ENCODE measurements around the gene IDH3A. TPM values are rescaled to one million over a fixed set of nuclear protein-coding genes. Genes with fewer than 3 reads are reported as not detected.
A peak's percentile ranks its signal among the peaks of the same experiment; 100 is the strongest.

IDH3A gene
- total and polyA plus RNA-seq, 5 donors from 2014 or later, result 38.2 to 62.1 (median 50.9) TPM

- H3K4me3 Mint-ChIP-seq, result no peak overlapping the region
- ATAC-seq (ENCODE audit: low read depth in 2 of 2), result no peak
These were observed 62.2 kb downstream of the IDH3A start for GRCh38 chr15:78211189-78211921.

GRCh38 chr15:78212008-78212407 is 62.8 kb downstream of the IDH3A start:
- H3K4me3 ChIP-seq (ENCODE audit: low read depth, low read length), result no peak overlapping the region
- Mint-ChIP-seq H3K4me1 (no peaks in the 10 kb centered on the region), H3K27me3 (peaks cover 6% of the 10 kb centered on the region), H3K9me3 (peaks cover 0 to 1% (median 0%) of the 10 kb centered on the region in 7 donors), H3K36me3 (no peaks in the 10 kb centered on the region), H3K4me3 (no peak overlapping the region), H3K27ac (no peak overlapping the region)
- H3K4me1 ChIP-seq (ENCODE audit: control insufficient read depth, insufficient read depth, low read length, poor library complexity, severe bottlenecking), result no peaks in the 10 kb centered on the region
- no peaks in the 10 kb centered on the region for H3K9me3 ChIP-seq (ENCODE audit: control insufficient read depth in 2 of 2, low read length in 2 of 2)
- DNase-seq, result no peak
- no peak for ATAC-seq (ENCODE audit: low read depth in 2 of 2)
- no peaks in the 10 kb centered on the region for H3K36me3 ChIP-seq (ENCODE audit: control insufficient read depth, insufficient read depth, low read length)
- no peak overlapping the region for H3K27ac ChIP-seq (ENCODE audit: insufficient read depth, low read length, poor library complexity, severe bottlenecking)
- H3K27me3 ChIP-seq (ENCODE audit: control insufficient read depth, insufficient read depth, low read length), result no peaks in the 10 kb centered on the region

More at GRCh38 chr15:78211189-78211921, 62.2 kb downstream of the IDH3A start:
- H3K4me1 ChIP-seq (ENCODE audit: control insufficient read depth, insufficient read depth, low read length, poor library complexity, severe bottlenecking), result no peaks in the 10 kb centered on the region
- DNase-seq, result no peak
- no peak overlapping the region for H3K4me3 ChIP-seq (ENCODE audit: low read depth, low read length)
- H3K27ac ChIP-seq (ENCODE audit: insufficient read depth, low read length, poor library complexity, severe bottlenecking), result no peak overlapping the region
- peaks cover 0 to 1% (median 0%) of the 10 kb centered on the region in 7 donors for H3K9me3 Mint-ChIP-seq
- H3K36me3 Mint-ChIP-seq, result no peaks in the 10 kb centered on the region
- H3K27me3 ChIP-seq (ENCODE audit: control insufficient read depth, insufficient read depth, low read length), result no peaks in the 10 kb centered on the region
- H3K27ac Mint-ChIP-seq, result no peak overlapping the region
- H3K9me3 ChIP-seq (ENCODE audit: control insufficient read depth in 2 of 2, low read length in 2 of 2), result no peaks in the 10 kb centered on the region
- H3K4me1 Mint-ChIP-seq, result no peaks in the 10 kb centered on the region
- H3K27me3 Mint-ChIP-seq, result peaks cover 6% of the 10 kb centered on the region
- H3K36me3 ChIP-seq (ENCODE audit: control insufficient read depth, insufficient read depth, low read length), result no peaks in the 10 kb centered on the region

DNA sequence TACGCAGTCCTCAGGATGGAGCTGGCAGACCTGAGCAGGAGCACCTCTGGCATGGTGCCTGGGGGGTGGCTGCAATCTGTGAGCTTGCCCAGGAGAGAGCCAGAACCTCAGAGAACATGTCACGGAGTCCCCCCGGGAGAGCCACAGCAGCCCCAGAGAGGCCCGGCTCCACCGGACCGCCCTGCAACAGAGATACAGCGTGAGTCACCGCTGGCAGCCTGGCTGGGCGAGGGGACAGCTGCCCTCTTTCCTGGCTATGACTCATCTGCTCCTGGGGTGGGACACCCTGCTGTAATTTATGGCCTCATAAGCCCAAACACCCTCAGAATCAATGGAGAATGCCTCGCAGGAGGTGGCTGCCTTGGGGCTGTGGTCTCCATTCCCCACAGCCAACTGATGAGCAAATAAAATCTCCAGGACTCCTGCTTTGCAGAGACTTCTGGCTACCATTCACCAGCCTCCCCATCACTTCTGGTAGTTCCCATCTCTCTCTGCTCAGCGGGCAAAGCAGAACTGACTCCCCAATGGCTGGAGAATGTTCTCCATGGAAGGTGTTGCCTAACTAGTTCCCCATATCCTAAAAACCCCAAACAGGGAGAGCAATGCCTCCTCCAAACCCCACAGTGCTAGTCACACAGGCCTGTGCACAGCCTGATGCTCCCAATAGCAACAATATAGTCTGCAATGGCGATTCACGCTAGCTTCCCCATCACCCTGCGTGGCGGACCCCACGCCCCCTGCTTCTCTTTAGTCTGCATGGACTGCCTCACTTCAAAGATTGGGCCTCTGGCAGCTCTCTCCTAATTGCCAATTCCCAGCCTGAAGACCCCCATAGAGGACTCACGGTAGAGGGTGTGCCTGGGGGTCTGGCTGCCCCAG is 63.6 kb downstream of the IDH3A start:
- H3K27ac ChIP-seq (ENCODE audit: insufficient read depth, low read length, poor library complexity, severe bottlenecking), result no peak overlapping the region
- DNase-seq (no peak), ATAC-seq (ENCODE audit: low read depth in 2 of 2) (no peak)
- Mint-ChIP-seq H3K4me3 (no peak overlapping the region), H3K4me1 (no peaks in the 10 kb centered on the region), H3K36me3 (no peaks in the 10 kb centered on the region), H3K9me3 (no peaks in the 10 kb centered on the region), H3K27ac (no peak overlapping the region), H3K27me3 (peaks cover 9% of the 10 kb centered on the region)
- H3K36me3 ChIP-seq (ENCODE audit: control insufficient read depth, insufficient read depth, low read length), result no peaks in the 10 kb centered on the region
- no peaks in the 10 kb centered on the region for H3K9me3 ChIP-seq (ENCODE audit: control insufficient read depth in 2 of 2, low read length in 2 of 2)
- H3K27me3 ChIP-seq (ENCODE audit: control insufficient read depth, insufficient read depth, low read length), result no peaks in the 10 kb centered on the region
- no peaks in the 10 kb centered on the region for H3K4me1 ChIP-seq (ENCODE audit: control insufficient read depth, insufficient read depth, low read length, poor library complexity, severe bottlenecking)
- no peak overlapping the region for H3K4me3 ChIP-seq (ENCODE audit: low read depth, low read length)

DNA sequence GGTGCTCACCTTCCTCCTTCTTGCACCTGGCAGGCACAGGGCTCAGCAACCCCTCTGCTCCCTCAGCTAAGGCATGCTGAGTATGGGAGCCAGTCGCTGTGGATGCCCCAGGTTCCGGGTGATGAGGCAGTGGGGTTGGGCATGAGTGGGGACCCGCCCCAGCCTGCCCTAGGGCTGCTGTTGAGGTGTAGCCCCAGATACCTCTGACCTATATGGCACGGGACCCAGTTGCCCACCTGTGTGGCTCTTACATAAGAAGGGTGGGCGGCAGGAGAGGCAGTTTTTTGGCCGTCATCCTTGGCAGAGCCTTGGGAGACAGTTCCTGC is 64.2 kb downstream of the IDH3A start:
- Histone ChIP-seq H3K4me3 (ENCODE audit: low read depth, low read length) (no peak overlapping the region), H3K4me1 (ENCODE audit: control insufficient read depth, insufficient read depth, low read length, poor library complexity, severe bottlenecking) (no peaks in the 10 kb centered on the region), H3K9me3 (ENCODE audit: control insufficient read depth in 2 of 2, low read length in 2 of 2) (no peaks in the 10 kb centered on the region), H3K27ac (ENCODE audit: insufficient read depth, low read length, poor library complexity, severe bottlenecking) (no peak overlapping the region), H3K27me3 (ENCODE audit: control insufficient read depth, insufficient read depth, low read length) (no peaks in the 10 kb centered on the region), H3K36me3 (ENCODE audit: control insufficient read depth, insufficient read depth, low read length) (no peaks in the 10 kb centered on the region)
- no peak overlapping the region for H3K4me3 Mint-ChIP-seq
- no peaks in the 10 kb centered on the region for H3K4me1 Mint-ChIP-seq
- H3K36me3 Mint-ChIP-seq, result no peaks in the 10 kb centered on the region
- peaks cover 12% of the 10 kb centered on the region for H3K27me3 Mint-ChIP-seq
- DNase-seq (no peak), ATAC-seq (ENCODE audit: low read depth in 2 of 2) (no peak)
- no peaks in the 10 kb centered on the region for H3K9me3 Mint-ChIP-seq
- H3K27ac Mint-ChIP-seq, result no peak overlapping the region

DNA sequence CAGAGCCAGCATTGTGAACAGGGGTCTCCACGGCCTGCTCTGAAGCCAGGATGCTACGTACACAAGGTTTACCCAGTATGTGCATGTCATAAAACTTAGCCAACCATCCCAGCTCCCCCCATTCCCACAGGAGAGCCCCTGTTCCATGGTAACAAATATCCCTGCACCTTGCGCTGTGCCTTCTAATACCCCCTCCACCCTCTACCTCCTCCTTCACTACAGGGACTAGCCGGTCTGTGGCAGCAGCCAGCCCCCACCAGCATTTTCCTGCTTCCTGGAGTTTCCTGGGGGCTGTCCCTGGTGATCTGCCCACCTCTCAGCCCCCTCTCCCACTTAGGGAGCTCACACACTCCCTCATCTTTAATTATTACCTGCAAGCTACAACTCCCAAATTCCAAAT is 64.8 kb downstream of the IDH3A start:
- Histone ChIP-seq H3K36me3 (ENCODE audit: control insufficient read depth, insufficient read depth, low read length) (no peaks in the 10 kb centered on the region), H3K4me1 (ENCODE audit: control insufficient read depth, insufficient read depth, low read length, poor library complexity, severe bottlenecking) (no peaks in the 10 kb centered on the region), H3K27ac (ENCODE audit: insufficient read depth, low read length, poor library complexity, severe bottlenecking) (no peak overlapping the region), H3K9me3 (ENCODE audit: control insufficient read depth in 2 of 2, low read length in 2 of 2) (no peaks in the 10 kb centered on the region), H3K4me3 (ENCODE audit: low read depth, low read length) (no peak overlapping the region), H3K27me3 (ENCODE audit: control insufficient read depth, insufficient read depth, low read length) (no peaks in the 10 kb centered on the region)
- DNase-seq (no peak), ATAC-seq (ENCODE audit: low read depth in 2 of 2) (no peak)
- H3K9me3 Mint-ChIP-seq, result no peaks in the 10 kb centered on the region
- peaks cover 12% of the 10 kb centered on the region for H3K27me3 Mint-ChIP-seq
- no peak overlapping the region for H3K4me3 Mint-ChIP-seq
- no peaks in the 10 kb centered on the region for H3K4me1 Mint-ChIP-seq
- H3K27ac Mint-ChIP-seq, result no peak overlapping the region
- no peaks in the 10 kb centered on the region for H3K36me3 Mint-ChIP-seq

- H3K27ac ChIP-seq (ENCODE audit: insufficient read depth, low read length, poor library complexity, severe bottlenecking), result no peak overlapping the region
- ATAC-seq (ENCODE audit: low read depth in 2 of 2), result no peak
These were observed 67.3 kb downstream of the IDH3A start for GRCh38 chr15:78216276-78217104.

GRCh38 chr15:78220713-78221112 is 71.6 kb downstream of the IDH3A start:
- peaks cover 0 to 1% (median 0%) of the 10 kb centered on the region in 7 donors for H3K9me3 Mint-ChIP-seq
- H3K9me3 ChIP-seq (ENCODE audit: control insufficient read depth in 2 of 2, low read length in 2 of 2), result no peaks in the 10 kb centered on the region
- DNase-seq (no peak), ATAC-seq (ENCODE audit: low read depth in 2 of 2) (no peak)
- H3K27ac Mint-ChIP-seq, result no peak overlapping the region
- no peak overlapping the region for H3K4me3 ChIP-seq (ENCODE audit: low read depth, low read length)
- H3K4me3 Mint-ChIP-seq, result no peak overlapping the region
- H3K4me1 Mint-ChIP-seq, result peaks cover 0 to under 1% (median under 1%) of the 10 kb centered on the region in 4 donors
- H3K36me3 ChIP-seq (ENCODE audit: control insufficient read depth, insufficient read depth, low read length), result no peaks in the 10 kb centered on the region
- peaks cover 16% of the 10 kb centered on the region for H3K27me3 Mint-ChIP-seq
- no peak overlapping the region for H3K27ac ChIP-seq (ENCODE audit: insufficient read depth, low read length, poor library complexity, severe bottlenecking)
- H3K36me3 Mint-ChIP-seq, result no peaks in the 10 kb centered on the region
- no peaks in the 10 kb centered on the region for H3K27me3 ChIP-seq (ENCODE audit: control insufficient read depth, insufficient read depth, low read length)
- H3K4me1 ChIP-seq (ENCODE audit: control insufficient read depth, insufficient read depth, low read length, poor library complexity, severe bottlenecking), result no peaks in the 10 kb centered on the region

More at GRCh38 chr15:78216276-78217104, 67.3 kb downstream of the IDH3A start:
- no peaks in the 10 kb centered on the region for H3K9me3 Mint-ChIP-seq
- no peak overlapping the region for H3K4me3 Mint-ChIP-seq
- peak overlapping the region in 1 of 3 donors; percentile 3 for H3K27ac Mint-ChIP-seq
- Histone ChIP-seq H3K4me1 (ENCODE audit: control insufficient read depth, insufficient read depth, low read length, poor library complexity, severe bottlenecking) (no peaks in the 10 kb centered on the region), H3K27me3 (ENCODE audit: control insufficient read depth, insufficient read depth, low read length) (no peaks in the 10 kb centered on the region), H3K36me3 (ENCODE audit: control insufficient read depth, insufficient read depth, low read length) (no peaks in the 10 kb centered on the region), H3K4me3 (ENCODE audit: low read depth, low read length) (no peak overlapping the region), H3K9me3 (ENCODE audit: control insufficient read depth in 2 of 2, low read length in 2 of 2) (no peaks in the 10 kb centered on the region)
- H3K36me3 Mint-ChIP-seq, result no peaks in the 10 kb centered on the region
- DNase-seq, result no peak
- peaks cover 16% of the 10 kb centered on the region for H3K27me3 Mint-ChIP-seq
- no peaks in the 10 kb centered on the region for H3K4me1 Mint-ChIP-seq
